Measurements from ENCODE around the gene LPCAT1.

DNA sequence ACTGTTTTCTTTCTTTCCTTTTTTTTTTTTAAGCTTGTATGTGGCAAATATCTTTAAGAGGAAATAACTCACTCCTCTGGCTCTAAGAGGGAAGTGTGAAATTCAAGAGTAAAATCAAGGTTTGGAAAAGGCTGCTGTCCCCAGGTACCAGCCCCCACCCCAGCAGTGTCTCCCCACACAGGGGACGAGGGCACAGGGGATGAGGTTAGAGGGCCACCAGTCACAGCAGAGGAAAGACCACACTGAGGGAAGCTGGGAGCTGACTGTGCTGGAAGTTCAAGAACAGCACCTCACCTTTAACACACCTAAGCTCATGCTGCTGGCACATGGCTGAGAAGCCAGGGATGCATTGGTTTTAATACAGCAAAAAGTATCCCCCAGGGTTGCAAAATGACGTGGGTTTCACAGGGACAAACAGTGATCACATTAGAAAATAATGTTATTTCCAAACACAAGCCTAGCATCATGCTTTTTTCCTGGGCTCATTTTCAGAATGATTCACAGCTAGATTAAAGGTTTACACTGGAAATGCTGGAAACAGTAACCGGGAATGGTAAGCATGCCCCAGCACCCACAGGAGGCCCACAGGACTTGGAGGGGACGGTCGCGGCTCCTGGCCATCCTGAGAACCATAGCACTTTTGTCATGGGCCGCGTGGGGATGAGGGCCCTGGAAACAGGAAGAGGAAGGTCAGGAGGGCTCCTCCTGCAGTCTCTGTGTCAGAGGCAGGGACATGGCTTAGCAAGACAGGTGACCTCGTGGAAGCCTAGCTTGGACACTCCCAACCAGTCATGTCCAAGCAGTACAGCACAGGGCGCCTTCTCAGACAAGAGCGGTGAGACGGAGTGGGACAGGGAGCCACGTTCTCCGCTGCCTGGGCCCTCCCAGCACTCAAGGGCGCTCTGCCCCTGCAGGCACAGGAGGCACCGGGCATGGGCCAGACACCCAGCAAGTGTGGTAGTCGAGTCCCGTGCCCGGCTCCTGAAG lies 6.9 kb downstream of the LPCAT1 start:
- no peak for TF ChIP-seq POLR2A (IDR thresholded peaks at IDR 0.05)
- TF ChIP-seq, protein P1, sequence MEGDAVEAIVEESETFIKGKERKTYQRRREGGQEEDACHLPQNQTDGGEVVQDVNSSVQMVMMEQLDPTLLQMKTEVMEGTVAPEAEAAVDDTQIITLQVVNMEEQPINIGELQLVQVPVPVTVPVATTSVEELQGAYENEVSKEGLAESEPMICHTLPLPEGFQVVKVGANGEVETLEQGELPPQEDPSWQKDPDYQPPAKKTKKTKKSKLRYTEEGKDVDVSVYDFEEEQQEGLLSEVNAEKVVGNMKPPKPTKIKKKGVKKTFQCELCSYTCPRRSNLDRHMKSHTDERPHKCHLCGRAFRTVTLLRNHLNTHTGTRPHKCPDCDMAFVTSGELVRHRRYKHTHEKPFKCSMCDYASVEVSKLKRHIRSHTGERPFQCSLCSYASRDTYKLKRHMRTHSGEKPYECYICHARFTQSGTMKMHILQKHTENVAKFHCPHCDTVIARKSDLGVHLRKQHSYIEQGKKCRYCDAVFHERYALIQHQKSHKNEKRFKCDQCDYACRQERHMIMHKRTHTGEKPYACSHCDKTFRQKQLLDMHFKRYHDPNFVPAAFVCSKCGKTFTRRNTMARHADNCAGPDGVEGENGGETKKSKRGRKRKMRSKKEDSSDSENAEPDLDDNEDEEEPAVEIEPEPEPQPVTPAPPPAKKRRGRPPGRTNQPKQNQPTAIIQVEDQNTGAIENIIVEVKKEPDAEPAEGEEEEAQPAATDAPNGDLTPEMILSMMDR (IDR thresholded peaks at IDR 0.05) = no peak
